Neuronal stem cell (in vitro differentiated cells): Measurements from ENCODE around the gene GPER1. TPM values are rescaled to one million over a fixed set of nuclear protein-coding genes. Genes with fewer than 3 reads are reported as not detected.
"Not testable (repeated sequence)": the region's sequence is repeated elsewhere in the genome, so short reads cannot be mapped to it uniquely, and the experiment has no call there.

ENCODE experiments used
- DNase-seq: peaks from one replicate; pipeline ENCODE4 v3.0.0-alpha.2; 2013; ENCODE audit warnings: low spot score
- H2AFZ ChIP-seq: one replicate; pipeline ENCODE4 v1.6.1; 2013; ENCODE audit warnings: mild to moderate bottlenecking, low read length, inconsistent platforms
- H2AK5ac ChIP-seq: 2 replicates; pipeline ENCODE4 v1.6.1; 2013; ENCODE audit warnings: low read depth, mild to moderate bottlenecking, inconsistent platforms, low read length, moderate library complexity, mixed read lengths
- H2BK120ac ChIP-seq: 2 replicates; pipeline ENCODE4 v1.6.1; 2013; ENCODE audit warnings: low read depth, mild to moderate bottlenecking, inconsistent platforms, low read length, moderate library complexity, mixed read lengths
- H2BK12ac ChIP-seq: one replicate; pipeline ENCODE4 v1.6.1; 2013; ENCODE audit warnings: low read length, inconsistent platforms
- H2BK15ac ChIP-seq: 2 replicates; pipeline ENCODE4 v1.6.1; 2013; ENCODE audit warnings: mild to moderate bottlenecking, low read length, inconsistent platforms, mixed read lengths
- H2BK5ac ChIP-seq: one replicate; pipeline ENCODE4 v1.6.1; 2013; ENCODE audit warnings: inconsistent platforms, mild to moderate bottlenecking, low read length, moderate library complexity
- H3K14ac ChIP-seq: one replicate; pipeline ENCODE4 v1.6.1; 2013; ENCODE audit warnings: low read length, inconsistent platforms
- H3K18ac ChIP-seq: 2 replicates; pipeline ENCODE4 v1.6.1; 2013; ENCODE audit warnings: low read length, inconsistent platforms
- H3K23ac ChIP-seq: 2 replicates; pipeline ENCODE4 v1.6.1; 2013; ENCODE audit warnings: low read depth, mild to moderate bottlenecking, mixed read lengths, low read length, inconsistent platforms; ENCODE audit not compliant: poor library complexity
- H3K27ac ChIP-seq: replicated peaks from 3 replicates; pipeline ENCODE4 v1.5.1; 2013; ENCODE audit warnings: low read length, inconsistent platforms
- H3K27me3 ChIP-seq, 3 experiments: 2 replicates each; pipeline ENCODE4 v1.6.1; 2013; ENCODE audit warnings: low read length in 3 of 3, mild to moderate bottlenecking in 2 of 3, inconsistent platforms in 1 of 3, low read depth in 1 of 3, mixed read lengths in 1 of 3, moderate library complexity in 1 of 3; ENCODE audit not compliant: control insufficient read depth in 3 of 3, insufficient read depth in 3 of 3
- H3K36me3 ChIP-seq, 2 donors: replicated peaks in 1 of 2; 2 replicates each; pipeline ENCODE4 v1.6.1; 2013; ENCODE audit warnings: low read length in 2 of 2; ENCODE audit not compliant: control insufficient read depth in 2 of 2, insufficient read depth in 2 of 2
- H3K4ac ChIP-seq: 2 replicates; pipeline ENCODE4 v1.6.1; 2013; ENCODE audit warnings: inconsistent platforms, mild to moderate bottlenecking, low read length, moderate library complexity
- H3K4me1 ChIP-seq, 2 donors: 1 replicate in 1 of 2; 2 replicates in 1 of 2; pipeline ENCODE4 v1.6.1; 2013; ENCODE audit warnings: low read length in 2 of 2, low read depth in 1 of 2; ENCODE audit not compliant: control insufficient read depth in 2 of 2, insufficient read depth in 1 of 2
- H3K4me2 ChIP-seq: one replicate; pipeline ENCODE4 v1.6.1; 2013; ENCODE audit warnings: mild to moderate bottlenecking, low read length, inconsistent platforms; ENCODE audit not compliant: insufficient read depth, poor library complexity, severe bottlenecking
- H3K4me3 ChIP-seq, 2 donors: 2 replicates each; pipeline ENCODE4 v1.5.1; 2013; ENCODE audit warnings: low read length in 2 of 2, mild to moderate bottlenecking in 2 of 2, inconsistent platforms in 1 of 2, moderate library complexity in 1 of 2
- H3K79me1 ChIP-seq: one replicate; pipeline ENCODE4 v1.6.1; 2013; ENCODE audit warnings: low read depth, mild to moderate bottlenecking, inconsistent platforms, low read length, moderate library complexity
- H3K9ac ChIP-seq: one replicate; pipeline ENCODE4 v1.6.1; 2013; ENCODE audit warnings: mild to moderate bottlenecking, low read depth, low read length, inconsistent platforms; ENCODE audit not compliant: poor library complexity
- H3K9me3 ChIP-seq, 2 donors: replicated peaks in 1 of 2; 2 replicates each; pipeline versions ENCODE3 to v1.6.1; 2013; ENCODE audit warnings: low read length in 2 of 2, mild to moderate bottlenecking in 2 of 2, inconsistent platforms in 1 of 2, low read depth in 1 of 2, mixed read lengths in 1 of 2, moderate library complexity in 1 of 2; ENCODE audit not compliant: control insufficient read depth in 2 of 2, insufficient read depth in 1 of 2
- H4K8ac ChIP-seq: one replicate; pipeline ENCODE4 v1.6.1; 2013; ENCODE audit warnings: low read depth, mild to moderate bottlenecking, inconsistent platforms, low read length, moderate library complexity
- H4K91ac ChIP-seq: one replicate; pipeline ENCODE4 v1.6.1; 2013; ENCODE audit warnings: low read length, low read depth, mild to moderate bottlenecking, inconsistent platforms; ENCODE audit not compliant: poor library complexity
- WGBS, 2 donors: extraction: QIAGEN DNeasy Blood & Tissue Kit; methylation state at CpG; one replicate each; pipeline ENCODE4 v1.1.7; 2013; ENCODE audit warnings: missing lambda C conversion rate in 2 of 2, mixed read lengths in 1 of 2; ENCODE audit not compliant: insufficient read length in 2 of 2, insufficient replicate concordance in 1 of 2; ENCODE audit errors: extremely low coverage in 2 of 2; 5-methylcytosine and 5-hydroxymethylcytosine counted together
- polyA plus RNA-seq, 2 experiments: library from polyadenylated mRNA; stranded (reverse); fragments of 200-250 nt; gene quantifications; one replicate each; pipeline ENCODE4 v1.2.3, GENCODE V29; 2013

GPER1 gene
- polyA plus RNA-seq (2013, experiment 1 of 2) = 0.63 TPM
- polyA plus RNA-seq (2013, experiment 2 of 2) = 0.66 TPM

- Histone ChIP-seq H3K14ac (peak within 1 kb of the TSS; percentile 75), H2BK15ac (peak within 1 kb of the TSS; percentile 69), H4K91ac (no peak within 1 kb of the TSS), H3K18ac (peak within 1 kb of the TSS; percentile 88), H3K27ac (peak within 1 kb of the TSS; percentile 11), H3K36me3 (peaks cover 5 to 8% of the 10 kb centered on the region in 2 donors), H3K4me3 (no peak within 1 kb of the TSS), H3K9me3 (peaks cover 0 to 2% of the 10 kb centered on the region in 2 donors), H3K4ac (no peak within 1 kb of the TSS), H4K8ac (no peak within 1 kb of the TSS), H3K23ac (peak within 1 kb of the TSS; percentile 82), H3K79me1 (peaks cover 9% of the 10 kb centered on the region), H2BK5ac (no peak within 1 kb of the TSS), H2AK5ac (peak within 1 kb of the TSS; percentile 92), H3K4me2 (peak within 1 kb of the TSS; percentile 71), H2AFZ (no peak within 1 kb of the TSS), H3K4me1 (peaks cover 13 to 24% of the 10 kb centered on the region in 2 donors), H3K9ac (peak within 1 kb of the TSS; percentile 73), H3K27me3 (peaks cover 0 to 1% (median 0%) of the 10 kb centered on the region in 3 experiments), H2BK12ac (peak within 1 kb of the TSS; percentile 18), H2BK120ac (no peak within 1 kb of the TSS)
- WGBS, 2 donors = no CpG with 5 or more reads among the region's 28 CpGs
- DNase-seq = peak; percentile 32
Measured at GRCh38 chr7:1087952-1088920, at the start of gene GPER1. GPER1 (plus strand) TSS chr7:1088113; CDS start chr7:1091729, 3,616 bp downstream.

DNA sequence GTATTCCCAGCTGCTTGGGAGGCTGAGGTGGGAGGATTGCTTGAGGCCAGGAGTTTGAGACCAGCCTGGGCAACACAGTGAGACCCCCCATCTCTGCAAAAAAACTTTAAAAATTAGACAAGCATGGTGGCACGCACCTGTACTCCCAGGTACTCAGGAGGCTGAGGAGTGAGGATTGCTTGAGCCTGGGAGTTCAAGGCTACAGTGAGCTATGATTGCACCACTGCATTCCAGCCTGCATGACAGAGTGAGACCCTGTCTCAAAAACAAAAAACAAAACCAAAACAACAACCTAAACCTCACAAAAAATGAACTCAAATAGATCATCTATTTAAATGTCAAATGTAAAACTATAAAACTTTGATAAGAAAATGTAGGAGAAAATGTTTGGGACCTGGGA is 47.7 kb upstream of the GPER1 start:
- no CpG with 5 or more reads among the region's 1 CpG for WGBS, 2 donors
- H2BK5ac ChIP-seq, H2BK120ac ChIP-seq, H3K9ac ChIP-seq, H3K4me3 ChIP-seq, H2BK12ac ChIP-seq, H3K4me2 ChIP-seq, H3K4ac ChIP-seq, H3K27me3 ChIP-seq, H2AFZ ChIP-seq, DNase-seq, H3K36me3 ChIP-seq, H3K23ac ChIP-seq, H4K8ac ChIP-seq, H4K91ac ChIP-seq, H3K27ac ChIP-seq, H2BK15ac ChIP-seq, H3K18ac ChIP-seq, H3K14ac ChIP-seq, H2AK5ac ChIP-seq: not testable (repeated sequence)
- Histone ChIP-seq H3K9me3 (peaks cover 11% of the 10 kb centered on the region in 2 donors), H3K4me1 (peaks cover 14 to 23% of the 10 kb centered on the region in 2 donors), H3K79me1 (peaks cover 12% of the 10 kb centered on the region)

GRCh38 chr7:1040790-1041189 is 47.1 kb upstream of the GPER1 start:
- Histone ChIP-seq H2AFZ (no peak overlapping the region), H3K4me2 (no peak overlapping the region), H2BK12ac (no peak overlapping the region), H2AK5ac (peak overlapping the region; percentile 36), H3K23ac (peak overlapping the region; percentile 44), H3K36me3 (peaks cover 0 to 1% of the 10 kb centered on the region in 2 donors), H2BK5ac (no peak overlapping the region), H3K27me3 (no peaks in the 10 kb centered on the region), H3K79me1 (peaks cover 12% of the 10 kb centered on the region), H3K27ac (peak overlapping the region; percentile 4), H2BK15ac (no peak overlapping the region), H3K4me1 (peaks cover 16 to 24% of the 10 kb centered on the region in 2 donors), H3K4ac (no peak overlapping the region), H3K9ac (peak overlapping the region; percentile 10), H3K4me3 (no peak overlapping the region), H3K9me3 (peaks cover 6% of the 10 kb centered on the region in 2 donors), H4K91ac (no peak overlapping the region), H4K8ac (no peak overlapping the region), H3K18ac (peak overlapping the region; percentile 59), H2BK120ac (no peak overlapping the region), H3K14ac (peak overlapping the region; percentile 49)
- no peak for DNase-seq
- no CpG with 5 or more reads among the region's 16 CpGs for WGBS, 2 donors
